Activated CD4-positive, alpha-beta T cell treated with anti-CD3 and anti-CD28 coated beads, Interleukin-2, Interleukin-4, amounts not matched to agents 100 ng/mL and 50 ng/mL, durations not matched to agents 16 hours and 8 hours (primary cell): ENCODE results near the gene GTSE1.

Experiments
- DNase-seq: peaks from one replicate; pipeline ENCODE4 v3.0.0-alpha.2; 2020; ENCODE audit warnings: low spot score

The GTSE1 gene

GRCh38 chr22:46328797-46329196 is 32.1 kb downstream of the GTSE1 start:
- no peak for DNase-seq

DNA sequence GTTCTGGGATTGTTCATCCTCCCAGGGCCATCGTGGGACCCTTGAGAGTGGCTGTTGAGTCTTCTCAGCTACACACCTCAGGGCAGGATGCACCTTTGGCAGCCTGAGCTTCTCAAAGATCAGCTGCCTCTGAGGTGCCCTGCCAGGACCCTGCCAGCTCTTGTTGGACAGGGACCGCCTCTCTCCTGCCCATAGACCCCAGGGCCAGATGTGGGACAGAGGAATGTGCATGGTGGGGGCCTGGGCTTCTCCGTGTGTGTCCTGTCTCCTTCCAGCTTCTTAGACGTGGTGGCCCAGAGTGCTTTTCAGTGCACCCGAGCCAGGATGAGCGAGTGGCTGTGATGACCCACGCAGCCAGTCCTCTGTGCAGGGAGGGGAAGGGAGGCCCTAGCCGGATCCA is 32.9 kb downstream of the GTSE1 start:
- no peak for DNase-seq

- DNase-seq = no peak
These were observed 33.8 kb downstream of the GTSE1 start for GRCh38 chr22:46330426-46330825.

DNA sequence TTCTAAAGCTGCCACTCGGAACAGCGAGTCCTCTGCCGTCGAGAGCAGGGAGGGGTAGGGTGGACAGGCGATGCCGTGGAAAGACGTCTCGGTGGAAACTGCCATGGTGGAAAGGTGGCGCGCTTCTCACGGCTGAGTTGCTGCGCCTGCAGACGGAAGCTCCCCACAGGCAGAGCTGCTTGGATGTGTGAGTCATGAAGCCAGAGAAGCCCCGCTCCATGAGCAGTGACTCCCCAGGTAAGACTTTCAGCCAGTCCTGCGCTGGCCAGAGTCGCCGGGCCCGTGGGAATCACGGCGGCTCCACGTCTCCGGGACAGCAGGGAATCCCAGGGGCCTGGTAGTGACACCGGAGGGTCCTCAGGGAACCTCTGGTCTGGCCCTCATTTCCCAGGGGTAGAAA is 34.8 kb downstream of the GTSE1 start:
- no peak for DNase-seq

DNA sequence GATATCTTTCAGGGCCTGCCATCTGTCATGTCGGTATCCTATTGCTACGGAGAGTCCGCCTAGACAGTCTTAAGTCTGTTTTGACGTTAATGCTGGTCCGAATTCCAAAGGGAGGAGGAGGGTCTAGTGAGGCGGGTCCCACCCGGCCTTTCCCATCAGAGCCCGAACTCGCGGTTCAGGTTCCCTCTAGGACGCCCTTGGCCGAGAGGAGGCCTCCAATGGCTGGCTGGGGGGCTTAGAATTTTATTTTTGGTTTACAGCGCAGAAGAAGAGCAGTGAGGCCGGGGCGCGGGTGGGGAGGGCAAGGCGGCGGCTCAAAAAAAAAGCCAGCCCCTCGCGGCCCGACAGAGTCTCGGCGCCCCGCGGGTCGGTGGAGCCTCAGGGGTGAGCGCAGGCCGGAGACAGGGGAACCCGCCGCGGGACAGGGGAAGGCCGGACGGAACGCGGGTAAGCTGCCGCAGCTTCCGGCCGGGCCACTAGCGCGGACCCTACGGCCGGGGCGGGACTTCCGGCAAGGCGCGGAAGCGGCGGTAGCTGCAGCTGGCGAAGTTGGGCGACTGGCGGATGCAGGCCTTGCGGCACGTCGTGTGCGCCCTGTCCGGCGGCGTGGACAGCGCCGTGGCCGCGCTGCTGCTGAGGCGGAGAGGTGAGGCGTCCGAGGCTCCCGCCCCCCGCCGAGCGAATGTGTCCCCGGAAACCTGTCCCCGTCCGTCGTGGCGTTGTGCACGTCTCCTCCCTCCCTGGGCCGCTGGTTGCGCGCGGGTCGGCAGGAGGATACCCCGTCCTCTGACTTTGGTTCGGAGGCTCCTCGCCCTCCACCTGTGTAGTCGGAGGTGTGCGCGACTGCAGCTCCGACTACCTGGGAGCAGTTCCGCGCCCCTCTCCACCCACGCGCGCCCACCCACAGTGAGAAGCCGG is 38.8 kb downstream of the GTSE1 start, which contains the start of gene TRMU:
Gene TRMU, plus strand, starts transcription at position 514 of the 918 bp plus-strand sequence. Its CDS starts 51 bp downstream, at position 565.
- peak; percentile 81 for DNase-seq

GRCh38 chr22:46336119-46337078 is 39.7 kb downstream of the GTSE1 start:
- DNase-seq = no peak

DNA sequence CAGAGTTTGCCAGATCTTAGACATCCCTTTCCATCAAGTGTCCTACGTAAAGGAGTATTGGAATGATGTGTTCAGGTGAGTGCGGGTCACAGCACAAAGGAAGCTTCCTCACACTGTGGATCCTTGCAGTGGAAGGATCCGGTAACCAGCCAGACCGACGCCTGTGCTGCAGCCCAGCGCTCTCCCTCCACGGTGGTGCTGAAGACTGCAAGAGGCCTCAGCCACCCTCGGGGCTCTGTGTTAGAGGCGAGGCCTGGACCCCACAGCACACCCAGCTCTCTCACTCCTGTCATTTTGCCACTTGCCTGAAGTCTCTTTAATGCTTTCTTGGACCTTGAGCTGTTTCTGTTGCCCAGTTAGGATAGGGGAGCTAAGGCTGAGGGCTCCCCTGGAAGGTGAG is 41.2 kb downstream of the GTSE1 start:
- no peak for DNase-seq

DNA sequence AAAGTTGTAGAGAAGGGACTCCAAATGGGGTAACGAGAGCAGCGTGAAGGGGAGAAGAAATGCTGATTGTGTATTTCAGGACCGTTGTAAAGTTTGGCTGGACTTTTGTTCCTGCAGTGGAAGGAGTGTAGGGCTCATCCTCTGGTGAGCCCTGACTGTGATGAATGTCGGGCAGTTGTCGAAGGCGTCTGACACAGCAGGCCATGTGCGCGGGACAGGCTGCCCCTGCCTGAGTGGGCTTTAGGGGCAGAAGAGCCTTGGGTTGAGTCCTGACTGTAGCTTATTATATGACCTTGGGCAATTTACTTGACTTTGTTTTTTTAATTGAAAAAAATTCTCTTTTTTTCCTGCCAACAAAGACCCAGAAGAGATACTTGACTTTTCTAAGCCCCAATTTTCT is 42.0 kb downstream of the GTSE1 start:
- no peak for DNase-seq

GRCh38 chr22:46339956-46340355 is 43.3 kb downstream of the GTSE1 start:
- no peak for DNase-seq

DNA sequence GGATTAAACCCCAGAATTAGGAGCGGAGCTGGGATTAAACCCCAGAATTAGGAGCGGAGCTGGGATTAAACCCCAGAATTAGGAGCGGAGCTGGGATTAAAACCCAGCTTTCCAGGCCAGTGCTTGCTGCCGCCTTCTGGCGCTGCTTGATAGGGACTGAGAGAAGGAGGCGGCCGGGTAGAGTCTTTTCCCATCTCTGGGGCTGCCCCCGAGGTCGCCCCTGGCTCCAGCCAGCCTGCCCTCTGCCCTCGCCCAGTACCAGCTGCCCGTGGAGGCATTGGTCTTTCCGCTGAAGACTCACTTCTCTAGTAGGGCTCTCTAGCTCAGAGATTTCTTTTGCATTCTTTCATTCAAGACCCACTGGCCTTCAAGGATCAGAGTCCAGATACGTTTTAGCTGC is 44.0 kb downstream of the GTSE1 start:
- DNase-seq = no peak

DNA sequence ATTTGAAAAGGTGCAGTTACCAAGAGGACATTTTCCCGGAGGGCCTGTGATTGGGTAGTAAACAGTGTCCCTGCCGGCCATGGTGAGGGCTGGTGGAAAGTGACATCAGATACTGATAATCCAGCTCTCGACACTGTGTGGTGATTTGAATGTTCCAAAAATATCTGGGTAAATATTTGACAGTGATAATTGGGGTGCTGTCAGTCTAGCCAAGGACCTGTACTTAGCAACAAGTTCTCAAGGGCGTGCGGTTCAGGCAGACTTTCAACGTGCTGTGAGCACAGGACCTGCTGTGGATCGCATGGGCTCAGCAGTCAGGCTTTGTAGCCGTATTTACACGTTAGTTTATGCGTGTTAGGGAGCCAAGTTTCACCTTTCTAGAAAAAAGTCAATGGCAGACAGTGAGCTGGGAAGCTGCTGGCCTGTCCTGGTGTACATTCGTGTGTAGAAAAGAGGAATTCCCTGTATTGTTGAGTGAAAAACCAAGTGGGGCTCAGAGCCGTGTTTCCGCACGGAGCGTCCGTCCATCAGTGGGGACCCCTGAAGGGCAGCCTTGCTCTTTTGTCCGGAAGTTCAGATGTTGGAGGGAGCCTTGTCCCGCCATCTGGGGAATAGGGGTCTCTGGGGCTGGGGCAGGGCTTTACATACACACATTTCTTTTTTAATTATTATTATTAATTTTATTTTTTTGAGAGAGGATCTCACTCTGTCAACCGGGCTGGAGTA is 50.2 kb downstream of the GTSE1 start:
- DNase-seq = no peak

- no peak for DNase-seq
These were observed 51.0 kb downstream of the GTSE1 start for GRCh38 chr22:46347646-46348045.

GRCh38 chr22:46348099-46348695 is 51.5 kb downstream of the GTSE1 start:
- DNase-seq = no peak

DNA sequence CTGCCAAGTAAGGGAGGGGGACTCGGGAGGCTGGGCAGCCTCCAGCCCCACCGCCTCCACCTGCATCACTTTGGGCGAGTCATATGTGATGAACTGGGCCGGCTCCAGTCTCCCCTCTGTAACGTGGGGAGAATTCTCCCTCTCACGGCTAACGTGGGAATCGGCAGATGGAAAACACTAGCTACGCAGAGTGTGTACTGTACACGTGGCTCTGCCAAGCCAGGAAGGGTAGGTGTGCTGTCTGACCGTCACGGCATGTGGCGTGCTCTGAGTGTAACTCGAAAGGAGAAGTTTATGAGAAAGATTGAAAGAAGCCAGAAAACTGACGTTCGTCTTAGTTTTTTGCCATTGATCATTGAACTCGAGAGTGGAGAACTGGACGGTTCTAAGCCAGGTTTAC is 52.6 kb downstream of the GTSE1 start:
- no peak for DNase-seq

DNA sequence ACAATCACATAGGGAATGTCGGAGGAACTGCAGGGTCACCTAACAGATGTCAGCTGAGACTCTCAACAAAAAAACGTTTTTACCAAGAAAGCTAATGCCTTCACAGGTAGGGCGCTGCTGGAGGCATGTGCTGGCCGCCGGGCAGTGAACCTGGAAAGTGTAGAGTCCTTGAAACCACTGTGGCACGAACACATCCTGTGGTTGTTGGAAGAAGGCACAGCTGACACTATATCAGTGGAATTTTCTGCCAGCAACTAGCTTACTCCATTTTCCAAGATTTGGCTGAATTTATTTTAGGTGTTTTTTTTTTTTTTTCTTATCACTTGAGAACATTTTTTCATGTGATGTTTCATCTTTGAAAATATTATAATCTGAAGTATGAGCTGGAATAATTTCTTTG is 53.0 kb downstream of the GTSE1 start:
- DNase-seq = no peak

- DNase-seq = no peak
These were observed 53.5 kb downstream of the GTSE1 start for GRCh38 chr22:46350121-46350520.

DNA sequence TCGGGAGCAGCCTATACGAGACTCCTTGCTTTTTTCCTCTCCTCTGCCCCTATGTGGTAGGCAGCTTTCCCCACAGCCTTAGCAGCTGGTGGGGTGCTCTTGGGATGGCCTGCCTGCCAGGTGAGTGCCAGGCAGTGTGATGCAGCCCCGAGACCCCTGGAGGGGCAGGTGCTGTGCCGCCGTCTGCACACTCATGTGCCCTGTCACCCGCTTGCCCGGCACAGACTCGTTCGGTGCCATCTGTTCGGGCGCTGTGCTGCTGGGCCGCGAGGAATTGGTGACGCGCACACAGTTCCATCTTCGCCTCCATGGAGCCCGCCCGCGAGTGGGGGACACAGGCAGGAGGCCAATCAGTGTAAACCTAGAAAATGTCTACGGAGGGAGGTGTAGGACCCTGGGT is 54.0 kb downstream of the GTSE1 start:
- DNase-seq = no peak

DNA sequence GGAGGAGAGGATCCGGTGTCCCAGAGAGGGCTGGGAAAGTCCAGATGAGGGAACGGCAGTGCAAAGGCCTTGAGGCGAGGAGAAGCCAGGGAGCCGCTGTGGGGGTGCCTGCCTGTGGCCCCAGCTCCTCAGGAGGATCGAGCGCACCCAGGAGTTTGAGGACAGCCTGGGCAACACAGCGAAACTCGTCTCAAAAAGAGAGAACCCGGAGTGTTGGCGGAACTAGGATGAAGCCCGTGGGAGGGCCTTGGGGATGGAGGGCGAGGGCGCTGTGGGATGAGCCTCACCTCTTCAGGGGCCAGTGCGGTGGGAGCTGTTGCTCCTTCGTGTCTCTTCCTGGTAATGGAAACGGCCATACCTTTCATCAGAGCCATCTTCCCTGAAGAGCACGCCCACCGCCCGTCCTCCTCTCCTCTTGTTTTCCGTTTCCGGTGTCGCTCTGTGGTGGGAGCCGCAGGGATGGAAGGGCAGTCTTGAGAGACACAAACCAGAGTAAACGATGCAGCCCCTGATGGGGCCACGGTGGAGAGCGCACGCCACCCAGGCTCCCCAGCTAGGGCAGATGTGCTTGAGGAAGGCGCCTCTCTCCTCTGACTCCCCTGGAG is 54.6 kb downstream of the GTSE1 start:
- DNase-seq = no peak

- DNase-seq = no peak
These were observed 55.1 kb downstream of the GTSE1 start for GRCh38 chr22:46351767-46352166.

- DNase-seq = no peak
These were observed 55.6 kb downstream of the GTSE1 start for GRCh38 chr22:46352276-46352675.

GRCh38 chr22:46352691-46353386 is 56.2 kb downstream of the GTSE1 start:
- DNase-seq = no peak
